HUDEP-2 (cell line): ENCODE data around the gene DECR2.
A peak's percentile ranks its signal among the peaks of the same experiment; 100 is the strongest.

Source experiments
- DNase-seq, 76 experiments: peaks; one replicate each; lab custom pipeline; 2025; ENCODE audit not compliant: unreplicated experiment in 76 of 76; lab: John Stamatoyannopoulos, UW

Gene DECR2

DNA sequence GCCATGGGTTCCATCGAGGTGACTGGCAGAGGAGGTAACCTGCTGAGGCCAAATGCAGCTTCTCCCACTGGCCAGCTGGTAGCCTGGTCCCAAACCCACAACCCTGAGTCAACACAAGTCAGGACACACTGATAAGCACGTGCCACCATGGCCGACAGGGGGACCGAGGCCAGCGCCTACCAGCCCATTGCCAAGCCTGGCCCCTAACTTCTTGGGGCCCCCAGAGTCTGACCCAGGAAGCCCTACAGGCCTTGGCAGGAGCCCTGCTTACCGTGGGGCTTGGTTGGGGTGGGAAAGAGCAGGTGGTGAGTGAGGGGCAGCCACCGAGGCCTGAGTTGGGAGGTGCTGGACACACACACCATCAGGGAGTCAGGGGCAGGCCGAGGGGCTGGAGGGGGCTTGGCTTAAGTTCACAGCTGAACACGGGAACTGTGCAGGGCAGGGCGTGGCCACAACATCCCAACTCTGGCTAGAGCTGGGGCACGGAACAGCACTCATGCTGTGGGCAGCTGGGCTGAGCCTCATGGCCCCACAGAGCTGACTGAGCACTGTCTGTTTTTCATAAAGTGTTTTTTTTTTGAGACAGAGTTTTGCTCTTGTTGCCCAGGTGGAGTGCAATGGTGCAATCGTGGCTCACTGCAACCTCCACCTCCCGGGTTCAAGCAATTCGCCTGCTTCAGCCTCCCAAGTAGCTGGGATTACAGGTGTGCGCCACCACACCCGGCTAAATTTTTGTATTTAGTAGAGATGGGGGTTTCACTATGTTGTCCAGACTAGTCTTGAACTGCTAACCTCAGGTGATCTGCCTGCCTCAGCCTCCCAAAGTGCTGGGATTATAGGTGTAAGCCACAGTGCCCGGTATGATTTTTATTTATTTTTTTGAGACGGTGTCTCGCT is 36.8 kb upstream of the DECR2 start:
- DNase-seq, result peak in 54 of 76 experiments; percentile 11 to 69 (median 38)

DNA sequence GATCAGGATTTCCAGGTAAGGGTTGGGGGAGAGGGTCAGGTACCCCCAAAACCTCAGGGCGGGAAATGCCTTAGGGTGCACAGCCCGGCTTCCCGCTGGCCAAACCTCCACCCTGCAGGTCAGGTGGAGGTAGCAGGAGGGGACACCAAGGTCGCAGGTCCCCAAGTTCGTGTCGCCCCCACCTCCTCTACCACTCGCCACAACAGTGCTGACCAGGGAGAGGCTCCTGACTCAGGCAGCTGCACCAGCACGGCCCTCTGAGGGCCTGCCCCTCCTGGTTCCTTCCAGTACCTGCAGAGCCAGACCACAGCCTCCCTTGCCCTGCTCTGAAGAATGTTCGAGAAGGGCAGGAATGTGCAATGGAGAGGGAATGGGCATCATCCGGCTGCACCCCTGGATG is 35.2 kb upstream of the DECR2 start:
- no peak for DNase-seq

GRCh38 chr16:367333-367903 is 34.3 kb upstream of the DECR2 start:
- DNase-seq, result no peak

DNA sequence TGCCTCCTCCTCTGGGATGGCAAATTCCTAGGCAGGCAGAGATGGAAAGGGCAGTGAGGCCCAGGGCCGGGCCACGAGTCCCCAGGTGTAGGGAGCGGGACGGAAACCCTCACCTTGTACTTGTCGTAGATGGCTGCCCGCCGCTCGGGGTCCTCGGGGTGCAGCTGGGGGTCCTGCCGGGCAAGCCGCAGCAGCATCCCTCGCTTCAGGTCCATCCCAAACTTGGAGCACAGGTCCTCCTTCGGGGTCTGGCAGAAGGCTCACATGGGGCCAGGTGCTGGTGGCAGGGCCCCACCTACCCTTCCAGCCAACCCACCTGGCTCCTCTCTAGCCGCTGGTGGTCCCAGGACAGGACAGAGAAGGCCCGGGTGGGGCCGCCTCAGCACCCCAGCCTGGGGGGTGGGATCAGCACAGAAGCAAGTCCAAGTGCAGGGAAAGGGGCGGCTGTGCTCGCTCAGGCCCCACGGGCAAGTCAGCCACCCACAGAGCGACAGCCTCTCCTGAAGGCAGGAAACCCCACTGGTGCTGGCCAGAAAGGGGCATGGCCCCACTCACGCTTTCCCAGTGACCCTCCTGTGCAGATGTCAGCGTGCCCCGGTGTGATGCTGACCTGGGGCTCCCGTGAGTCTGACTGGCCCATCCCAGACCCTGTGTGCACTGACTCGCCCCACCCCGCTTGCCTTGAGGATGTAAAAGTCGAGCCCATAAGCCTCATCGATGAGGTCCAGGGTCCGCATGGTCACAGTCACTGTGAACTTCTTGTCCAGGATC is 33.1 kb upstream of the DECR2 start:
- DNase-seq, result no peak

DNA sequence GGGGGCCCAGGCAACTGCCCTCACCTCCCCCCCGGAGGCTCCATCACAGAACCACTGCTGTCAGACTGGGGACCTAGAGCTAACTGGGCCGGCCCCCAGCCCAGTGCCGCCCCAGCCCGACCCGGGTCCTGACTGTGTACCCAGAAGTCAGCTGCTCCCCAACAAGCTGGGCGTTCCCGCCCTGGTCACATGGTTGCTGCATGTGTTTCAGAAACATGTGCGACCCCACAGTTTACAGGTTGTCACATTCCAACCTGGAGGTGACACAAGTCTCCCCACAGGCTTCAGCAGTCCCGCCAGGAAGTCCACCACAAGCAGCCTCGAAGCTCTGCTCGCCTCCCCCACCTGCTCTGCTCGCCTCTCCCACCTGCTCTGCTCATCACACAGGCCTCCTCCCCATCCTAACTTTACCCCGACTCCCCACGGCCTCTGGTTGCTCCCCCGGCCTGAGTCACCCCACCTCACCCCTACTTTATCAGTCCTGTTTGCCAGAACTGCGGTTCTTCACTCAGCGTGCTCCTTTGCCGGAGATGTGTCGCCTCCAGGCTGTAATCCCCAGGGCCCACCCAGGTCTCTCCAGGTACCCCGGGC is 32.3 kb upstream of the DECR2 start:
- DNase-seq, result peak in 4 of 76 experiments; percentile 12 to 20 (median 14)

DNA sequence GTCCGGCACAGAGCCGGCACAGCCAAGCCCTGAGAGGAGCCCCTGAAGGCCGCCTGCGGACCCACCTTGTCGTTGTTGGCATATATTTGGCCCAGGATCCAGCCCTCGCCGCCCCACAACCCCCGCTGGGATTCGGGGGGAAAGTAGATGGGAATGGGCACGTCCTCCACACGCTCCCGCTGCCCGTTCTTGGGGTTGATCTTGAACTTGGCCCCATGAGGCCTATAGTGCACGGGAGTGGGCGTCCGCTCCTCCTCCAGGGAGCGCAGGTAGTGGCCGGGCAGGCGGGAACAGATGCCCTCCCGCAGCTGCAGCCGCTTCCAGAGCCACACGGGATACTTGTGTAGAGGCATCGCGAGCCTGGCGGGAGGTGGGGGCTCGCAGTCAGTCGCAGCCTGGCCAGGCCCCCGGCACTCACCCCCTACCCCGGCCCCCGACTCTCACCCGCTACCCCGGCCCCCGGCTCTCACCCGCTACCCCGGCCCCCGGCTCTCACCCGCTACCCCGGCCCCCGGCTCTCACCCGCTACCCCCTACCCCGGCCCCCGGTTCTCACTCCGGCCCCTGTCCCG is 31.7 kb upstream of the DECR2 start:
- peak in 1 of 76 experiments; percentile 24 for DNase-seq

GRCh38 chr16:370443-370842 is 31.2 kb upstream of the DECR2 start, which contains the start of gene MRPL28:
MRPL28 (minus strand) TSS chr16:370538; CDS start chr16:370218, 320 bp downstream.
- DNase-seq, result peak in 75 of 76 experiments; percentile 25 to 95 (median 88)

DNA sequence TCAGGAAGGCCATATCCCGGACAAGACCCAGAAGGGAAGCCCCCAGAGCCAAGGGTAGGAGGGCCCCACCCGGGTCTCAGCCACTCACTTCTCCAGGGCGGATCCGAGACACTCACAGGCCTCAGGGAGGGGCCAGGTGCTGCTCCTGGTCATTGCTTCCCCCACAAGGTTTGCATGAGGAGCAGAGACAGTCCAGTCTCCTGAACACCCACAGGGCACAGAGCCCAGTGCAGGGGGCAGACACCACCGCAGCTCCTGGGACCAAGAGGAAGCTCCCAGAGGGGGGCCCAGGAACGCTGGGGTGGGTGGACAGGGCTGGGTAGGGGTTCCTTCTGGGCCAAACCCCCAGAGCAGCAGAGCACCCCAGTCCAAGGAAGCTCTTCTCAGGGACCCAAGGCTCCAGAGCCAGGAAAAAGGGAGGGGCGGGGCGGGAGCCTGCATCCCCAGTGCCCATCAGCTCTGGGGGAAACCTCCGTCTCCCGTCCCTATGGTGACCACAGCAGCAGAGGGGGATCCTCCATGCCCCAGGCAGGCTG is 30.6 kb upstream of the DECR2 start:
- no peak for DNase-seq

GRCh38 chr16:371515-372301 is 30.0 kb upstream of the DECR2 start:
- no peak for DNase-seq

GRCh38 chr16:372302-372983 is 29.2 kb upstream of the DECR2 start:
- no peak for DNase-seq

DNA sequence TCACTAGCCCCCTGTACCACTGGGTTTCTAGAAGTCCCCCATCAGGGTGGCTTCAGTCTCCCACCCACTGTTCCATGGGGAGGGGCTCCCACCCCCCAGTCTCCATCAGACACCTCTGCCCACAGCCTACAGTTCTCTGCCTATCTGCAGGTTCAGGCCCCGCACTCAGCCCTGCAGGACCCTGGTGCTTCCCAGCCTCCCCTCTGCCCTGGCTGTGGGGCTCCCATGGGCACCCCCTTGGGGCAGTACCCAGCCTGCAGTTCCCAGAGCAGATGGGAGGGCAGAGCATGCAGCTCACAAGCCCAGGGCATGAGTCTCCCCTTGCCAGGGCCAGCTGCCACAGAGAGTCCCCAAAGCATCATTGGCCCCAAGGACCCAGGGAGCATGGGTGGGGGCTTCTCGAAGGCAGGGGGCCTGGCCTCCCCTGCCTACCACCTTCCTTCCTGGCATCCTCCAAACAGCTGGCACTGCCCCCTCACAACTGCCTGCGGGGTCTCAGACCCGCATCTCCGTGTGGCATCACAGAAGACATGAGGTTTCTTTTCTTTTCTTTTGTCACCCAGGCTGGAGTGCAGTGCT is 28.6 kb upstream of the DECR2 start:
- DNase-seq, result no peak

DNA sequence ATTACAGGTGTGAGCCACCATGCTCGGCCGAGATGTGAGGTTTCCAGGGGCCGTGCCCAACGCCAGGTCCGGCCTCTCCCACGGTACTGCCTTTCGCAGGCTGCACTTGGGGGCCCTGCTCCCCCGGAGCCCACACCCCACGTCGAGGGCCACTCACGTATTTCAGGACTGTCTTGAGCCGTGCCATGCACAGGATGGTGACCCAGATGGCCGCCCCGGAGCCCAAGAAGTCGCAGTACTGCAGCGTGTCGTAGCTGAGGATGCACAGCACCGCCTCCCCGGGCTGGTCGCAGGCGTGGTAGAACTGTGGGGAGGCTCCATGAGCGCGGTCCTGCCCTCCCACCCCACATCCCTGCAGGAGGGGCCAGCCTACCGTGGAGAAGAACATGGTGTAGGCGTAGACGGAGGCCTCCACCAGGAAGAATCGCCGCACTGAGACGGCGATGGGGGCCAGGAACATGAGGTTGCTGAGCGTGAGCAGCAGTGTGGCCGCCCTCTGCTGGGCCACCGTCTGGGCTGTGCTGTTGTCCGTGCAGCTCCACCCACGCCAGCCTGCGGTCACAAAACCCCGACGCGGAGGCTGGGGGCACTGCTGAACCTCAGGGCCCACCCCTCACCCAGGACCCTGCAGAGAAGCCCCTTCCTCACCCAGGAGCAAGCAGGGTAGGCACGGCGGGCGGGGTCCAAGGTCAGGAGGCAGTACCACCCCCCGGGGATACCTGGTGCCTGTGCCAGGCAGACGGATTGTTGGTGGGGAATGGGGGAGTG is 27.7 kb upstream of the DECR2 start:
- no peak for DNase-seq

- no peak for DNase-seq
Observed at GRCh38 chr16:374616-374926, 27.1 kb upstream of the DECR2 start.

- DNase-seq, result no peak
Observed at GRCh38 chr16:375212-375611, 26.5 kb upstream of the DECR2 start.

DNA sequence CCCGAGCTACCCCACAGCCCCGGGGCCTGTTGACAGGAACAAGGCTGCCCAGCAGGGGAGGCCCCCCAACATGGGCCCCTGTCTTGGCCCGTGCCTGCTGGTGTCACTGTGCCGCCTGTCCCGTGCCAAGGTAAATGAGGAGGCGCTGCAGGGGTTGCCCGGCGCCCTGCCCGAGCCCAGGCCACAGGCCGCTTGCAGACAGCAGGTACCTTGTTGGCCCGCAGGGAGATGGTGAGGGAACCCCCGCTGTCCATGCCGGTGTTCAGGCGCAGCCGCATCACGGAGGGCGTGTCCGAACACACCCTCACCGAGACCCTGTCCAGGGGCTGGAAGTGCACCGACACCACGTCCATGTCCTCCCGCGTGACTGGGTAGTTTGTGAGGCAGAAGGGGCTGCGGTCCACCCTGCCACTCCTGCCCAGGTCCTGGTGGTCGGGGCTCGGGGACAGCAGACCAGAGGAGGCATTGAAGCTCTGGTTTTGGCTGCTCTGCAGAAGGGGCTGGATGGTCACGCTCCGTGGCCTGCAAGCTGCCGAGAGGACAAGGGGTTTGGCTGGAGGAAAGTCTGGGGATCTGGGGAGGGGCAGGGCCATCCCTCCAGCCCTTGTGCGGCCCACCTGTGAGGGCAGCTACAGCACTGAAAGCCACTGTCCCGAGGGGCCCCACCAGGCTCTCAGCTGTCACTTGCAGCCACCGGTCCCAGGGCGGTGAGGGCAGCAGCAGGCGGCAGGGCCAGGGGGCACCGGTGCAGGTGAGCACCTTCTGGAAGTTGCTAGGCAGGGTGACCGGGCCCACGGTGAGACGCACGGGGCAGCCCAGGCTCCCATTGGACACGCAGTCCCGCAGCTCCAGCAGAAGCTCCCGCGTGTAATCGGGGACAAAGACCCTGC is 25.5 kb upstream of the DECR2 start:
- DNase-seq, result no peak

DNA sequence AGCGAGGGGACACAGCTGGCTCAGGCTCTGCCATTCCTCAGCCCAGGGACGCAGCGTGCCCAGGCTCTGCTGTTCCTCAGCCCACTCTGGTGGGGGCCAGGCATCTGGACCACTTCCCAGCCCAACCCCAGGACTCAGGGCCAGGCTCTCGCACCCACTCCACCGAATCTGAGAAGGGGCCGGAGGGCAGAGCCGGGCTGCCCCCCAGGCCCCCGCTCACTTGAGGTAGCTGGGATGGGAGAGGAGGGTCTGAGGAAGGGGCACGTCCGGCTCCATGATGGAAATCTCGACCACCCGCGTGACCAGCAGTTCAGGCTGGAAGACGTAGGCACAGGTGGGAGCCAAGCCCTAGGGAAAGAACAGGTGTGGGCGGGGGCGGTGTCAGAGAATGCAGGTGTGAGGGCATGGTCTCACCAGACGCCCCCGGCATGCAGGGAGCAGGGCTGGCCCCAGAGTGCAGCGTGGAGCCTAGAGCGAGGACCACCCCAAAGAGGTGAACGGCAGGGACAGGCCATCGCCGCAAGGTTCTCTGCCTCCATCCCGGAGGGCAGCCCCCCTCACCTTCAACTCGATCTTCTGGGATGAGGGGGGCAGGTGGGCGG is 24.8 kb upstream of the DECR2 start:
- no peak for DNase-seq
